ENCODE results near the gene TRIP6.

The TRIP6 gene

GRCh38 chr7:100914208-100914878 lies 47.2 kb downstream of the TRIP6 start (continued):
- TF ChIP-seq ZNF23 (tag by site-specific recombination; IDR thresholded peaks at IDR 0.05; ENCODE audit: borderline replicate concordance): no peak
- TF ChIP-seq ZNF311 (tag by site-specific recombination; IDR thresholded peaks at IDR 0.05; ENCODE audit: borderline replicate concordance): no peak
- no peak for TF ChIP-seq ZNF398 (tag by site-specific recombination; IDR thresholded peaks at IDR 0.05)
- TF ChIP-seq PATZ1 (tag by site-specific recombination; IDR thresholded peaks at IDR 0.05): no peak
- no peak for TF ChIP-seq PRDM4 (tag by site-specific recombination; IDR thresholded peaks at IDR 0.05)
- no peak for TF ChIP-seq ZNF169 (tag by site-specific recombination; IDR thresholded peaks at IDR 0.05)
- TF ChIP-seq YY2 (tag by site-specific recombination; IDR thresholded peaks at IDR 0.05): no peak
- no peak for TF ChIP-seq ZNF645 (tag by site-specific recombination; IDR thresholded peaks at IDR 0.05)
- no peak for TF ChIP-seq ZFP3 (tag by site-specific recombination; IDR thresholded peaks at IDR 0.05; ENCODE audit: low read depth)
- TF ChIP-seq TCF7L2 (IDR thresholded peaks at IDR 0.05; ENCODE audit: borderline replicate concordance, low read depth, low read length): no peak
- no peak for TF ChIP-seq ZNF302 (tag by site-specific recombination; IDR thresholded peaks at IDR 0.05; ENCODE audit: low read depth)
- TF ChIP-seq ZNF362 (tag by site-specific recombination; IDR thresholded peaks at IDR 0.05): no peak
- no peak for TF ChIP-seq ZNF585B (tag by site-specific recombination; IDR thresholded peaks at IDR 0.05)
- TF ChIP-seq ZNF202 (tag by site-specific recombination; IDR thresholded peaks at IDR 0.05; ENCODE audit: borderline replicate concordance): 0 out of 2 replicates have a peak, but pooled peaks have one; percentile 49
- 0 out of 2 replicates have a peak, but pooled peaks have one; percentile 46 for TF ChIP-seq ZNF292 (tag by site-specific recombination; IDR thresholded peaks at IDR 0.05; ENCODE audit: borderline replicate concordance, low read depth)
- no peak for TF ChIP-seq ZNF785 (tag by site-specific recombination; IDR thresholded peaks at IDR 0.05)
- no peak for TF ChIP-seq ZNF777 (tag by site-specific recombination; IDR thresholded peaks at IDR 0.05; ENCODE audit: borderline replicate concordance)
- no peak for TF ChIP-seq PBX3 (CRISPR knock-in tag; IDR thresholded peaks at IDR 0.05)
- no peak for TF ChIP-seq ZBTB7A (tag by site-specific recombination; IDR thresholded peaks at IDR 0.05; ENCODE audit: low read depth)
- TF ChIP-seq ZNF624 (tag by site-specific recombination; IDR thresholded peaks at IDR 0.05): no peak
- no peak for TF ChIP-seq KLF8 (tag by site-specific recombination; IDR thresholded peaks at IDR 0.05)
- TF ChIP-seq ZNF433 (tag by site-specific recombination; IDR thresholded peaks at IDR 0.05; ENCODE audit: low read depth): peak; percentile 80
- TF ChIP-seq SP2 (tag by site-specific recombination; IDR thresholded peaks at IDR 0.05): no peak
- TF ChIP-seq ZNF341 (tag by site-specific recombination; IDR thresholded peaks at IDR 0.05; ENCODE audit: low read depth): no peak
- no peak for TF ChIP-seq ZNF521 (tag by site-specific recombination; IDR thresholded peaks at IDR 0.05)
